K562 (cell line): ENCODE measurements around the gene MMP7. TPM values are rescaled to one million over a fixed set of nuclear protein-coding genes. Genes with fewer than 3 reads are reported as not detected.

Source experiments
- ATAC-seq: fragments of 200-7000 bp; cut with Tn5 transposase; 3 replicates; pipeline ENCODE4 v1.9.1; 2020; ENCODE audit warnings: moderate library complexity
- BruUV-seq: library from RNA; stranded (reverse); fragments of 400-500 nt; replicated peaks from 2 replicates; lab custom pipeline; 2021; lab: Mats Ljungman, UMichigan
- CTCF ChIA-PET: fragments of 300-600 bp; formaldehyde crosslinking; extraction: SDS; loops from one replicate; lab custom pipeline; 2021; ENCODE audit warnings: low intra/inter-chr PET ratio; lab: Yijun Ruan, JAX
- POLR2A ChIA-PET: fragments of 300-600, 350-650 bp; sonication (Branson Sonifier 250); formaldehyde crosslinking; extraction: SDS; loops from one replicate; lab custom pipeline; 2021; ENCODE audit warnings: antibody characterized with exemption, inconsistent platforms; lab: Yijun Ruan, JAX
- DNase-seq, 4 experiments: peaks; one replicate each; pipeline versions ENCODE4 v3.0.0 to v3.0.0-alpha.2; 2011 to 2018; ENCODE audit warnings: low spot score in 3 of 4, mixed read lengths in 3 of 4; ENCODE audit errors: extremely low read depth in 1 of 4
- FAIRE-seq: peaks from 2 replicates; lab custom pipeline; 2011; peaks lifted over from hg19 to GRCh38; lab: Jason Lieb, UNC
- H2AFZ ChIP-seq: 2 replicates; pipeline ENCODE4 v1.6.0; 2011; ENCODE audit warnings: low read depth, low read length, control low read depth, inconsistent platforms
- H3K27ac ChIP-seq: fragments of 200-600 bp; 3 replicates; pipeline ENCODE4 v1.8.0; 2011; ENCODE audit warnings: low read depth, mild to moderate bottlenecking, control low read depth, inconsistent platforms, low read length, moderate library complexity, mixed read lengths; ENCODE audit errors: extremely low read depth
- H3K27me3 ChIP-seq, 2 experiments: fragments of 300-600 bp in 1 of 2; 2 replicates in 1 of 2; 3 replicates in 1 of 2; pipeline versions ENCODE4 v1.6.0 to v1.8.0; 2011; ENCODE audit warnings: inconsistent platforms in 2 of 2, low read length in 2 of 2, mild to moderate bottlenecking in 1 of 2, mixed read lengths in 1 of 2, moderate library complexity in 1 of 2; ENCODE audit not compliant: control insufficient read depth in 2 of 2, insufficient read depth in 2 of 2
- H3K36me3 ChIP-seq: fragments of 300-600 bp; 3 replicates; pipeline ENCODE4 v1.8.0; 2011; ENCODE audit warnings: mild to moderate bottlenecking, low read length, inconsistent platforms; ENCODE audit not compliant: control insufficient read depth, insufficient read depth
- H3K4me1 ChIP-seq, 2 experiments: fragments of 200-600 bp in 1 of 2; replicated peaks in 1 of 2; 2 replicates in 1 of 2; 3 replicates in 1 of 2; pipeline versions ENCODE4 v1.5.1 to v1.8.0; 2011; ENCODE audit warnings: inconsistent platforms in 2 of 2, low read length in 2 of 2, mild to moderate bottlenecking in 1 of 2, mixed read lengths in 1 of 2, moderate library complexity in 1 of 2; ENCODE audit not compliant: control insufficient read depth in 2 of 2, insufficient read depth in 2 of 2
- H3K4me2 ChIP-seq: 2 replicates; pipeline ENCODE4 v1.6.1; 2011; ENCODE audit warnings: low read length, control low read depth, inconsistent platforms, mixed read lengths; ENCODE audit not compliant: insufficient read depth
- H3K4me3 ChIP-seq: fragments of 200-600 bp; sonication (generic), shearing (Covaris generic); 2 replicates; pipeline ENCODE4 v1.5.1; 2016; ENCODE audit warnings: control low read depth, inconsistent platforms
- H3K79me2 ChIP-seq: fragments of 200-600 bp; 3 replicates; pipeline ENCODE4 v1.8.0; 2011; ENCODE audit warnings: low read length, inconsistent platforms; ENCODE audit not compliant: control insufficient read depth, insufficient read depth
- H3K9ac ChIP-seq, 2 experiments: 2 replicates each; pipeline versions ENCODE4 v1.6.0 to v1.6.1; 2011; ENCODE audit warnings: low read depth in 2 of 2, low read length in 2 of 2, control low read depth in 1 of 2, inconsistent platforms in 1 of 2, mild to moderate bottlenecking in 1 of 2, mixed read lengths in 1 of 2; ENCODE audit not compliant: insufficient read depth in 1 of 2
- H3K9me1 ChIP-seq: one replicate; pipeline ENCODE4 v1.6.0; 2011; ENCODE audit warnings: inconsistent platforms, mild to moderate bottlenecking, low read length, moderate library complexity; ENCODE audit not compliant: control insufficient read depth, insufficient read depth
- H3K9me3 ChIP-seq: replicated peaks from 2 replicates; pipeline ENCODE4 v1.5.1; 2011; ENCODE audit warnings: low read depth, low read length, inconsistent platforms; ENCODE audit not compliant: control insufficient read depth, insufficient read depth
- H4K20me1 ChIP-seq: replicated peaks from 2 replicates; pipeline ENCODE4 v1.6.1; 2011; ENCODE audit warnings: low read length, inconsistent platforms, mixed read lengths; ENCODE audit not compliant: control insufficient read depth, insufficient read depth
- DMBX1 ChIP-seq: fragments of 250-450 bp; sonication (Bioruptor Pico); IDR thresholded peaks from 2 replicates; pipeline ENCODE4 v1.8.0; 2022; ENCODE audit warnings: inconsistent platforms, mild to moderate bottlenecking, moderate library complexity, borderline replicate concordance
- TAL1 ChIP-seq: fragments of 450-650 bp; IDR thresholded peaks from 2 replicates; pipeline ENCODE4 v1.6.1; 2016; ENCODE audit warnings: mild to moderate bottlenecking
- ZNF668 ChIP-seq: fragments of 250-450 bp; sonication (Bioruptor Pico); IDR thresholded peaks from 2 replicates; pipeline ENCODE4 v1.8.0; 2022; ENCODE audit warnings: mild to moderate bottlenecking, inconsistent platforms
- WGBS: fragments of 100-300 bp; shearing (Covaris generic); methylation state at CpG from one replicate; pipeline ENCODE4 v1.1.6; 2016; ENCODE audit warnings: low coverage, mixed read lengths; ENCODE audit not compliant: insufficient coverage; ENCODE audit errors: missing lambda C conversion rate; 5-methylcytosine and 5-hydroxymethylcytosine counted together
- in situ Hi-C: fragments of 300-500 bp; cut with MboI; formaldehyde crosslinking; loops from 4 replicates; pipeline ENCODE4 v1.15.0; 2018; ENCODE audit warnings: inconsistent platforms, mixed read lengths
- intact Hi-C: fragments of 100-400 bp; cut with micrococcal nuclease; formaldehyde crosslinking; loops from 2 replicates; pipeline ENCODE4 v1.14.2; 2022
- polyA plus RNA-seq, 8 experiments: library from polyadenylated mRNA; depleted of rRNA in 4 of 8; stranded (reverse) in 5 of 8; unstranded in 3 of 8; fragments of >200 nt; fragmentation: Nextera tagmentation in 2 of 8; fragmentation: Illumina TruSeq in 1 of 8; extraction: Ambion mirVana in 2 of 8; extraction: Trizol in 1 of 8; gene quantifications; 2 replicates each; pipeline versions ENCODE4 v1.2.1 to v1.2.3, GENCODE V29; 2011 to 2014; ENCODE audit warnings: inconsistent platforms in 1 of 8, missing spikeins in 1 of 8
- total RNA-seq, 7 experiments: library from RNA; depleted of rRNA in 6 of 7; stranded (reverse); fragments of >200 nt in 6 of 7; fragmentation: Illumina TruSeq in 2 of 7; extraction: Trizol in 2 of 7; gene quantifications; 2 replicates each; pipeline versions ENCODE4 v1.2.1 to v1.2.3, GENCODE V29; 2011 to 2021; ENCODE audit warnings: low replicate concordance in 1 of 7
- TF ChIP-seq, protein P1 (sequence below): fragments of 250-450 bp; sonication (Bioruptor Pico); IDR thresholded peaks from 2 replicates; pipeline ENCODE4 v1.8.0; 2021; ENCODE audit warnings: moderate library complexity, mild to moderate bottlenecking, inconsistent platforms
- TF ChIP-seq, protein P2 (sequence below): fragments of 450-650 bp; IDR thresholded peaks from 2 replicates; pipeline ENCODE4 v1.6.1; 2016; ENCODE audit warnings: low read depth
- TF ChIP-seq, protein P3 (sequence below), 2 experiments: fragments of 450-650 bp in 1 of 2; sonication (generic) in 1 of 2; formaldehyde crosslinking in 1 of 2; IDR thresholded peaks in 1 of 2; conservative IDR thresholded peaks in 1 of 2; 2 replicates each; pipeline versions ENCODE4 v1.6.1 to v1.8.1; 2016 to 2023; ENCODE audit warnings: mild to moderate bottlenecking in 2 of 2, moderate library complexity in 2 of 2, inconsistent platforms in 1 of 2, missing genetic modification reagents in 1 of 2
- TF ChIP-seq, protein P4 (sequence below): fragments of 450-650 bp; IDR thresholded peaks from 2 replicates; pipeline ENCODE4 v1.6.1; 2014; ENCODE audit warnings: low read depth, mild to moderate bottlenecking, moderate library complexity, borderline replicate concordance

MMP7 gene
- total and polyA plus RNA-seq, 9 of the 15 experiments (the other 6 are each of a cell fraction or from before 2014, with no cell fraction given), result 0.13 TPM; not detected in 8

DNA sequence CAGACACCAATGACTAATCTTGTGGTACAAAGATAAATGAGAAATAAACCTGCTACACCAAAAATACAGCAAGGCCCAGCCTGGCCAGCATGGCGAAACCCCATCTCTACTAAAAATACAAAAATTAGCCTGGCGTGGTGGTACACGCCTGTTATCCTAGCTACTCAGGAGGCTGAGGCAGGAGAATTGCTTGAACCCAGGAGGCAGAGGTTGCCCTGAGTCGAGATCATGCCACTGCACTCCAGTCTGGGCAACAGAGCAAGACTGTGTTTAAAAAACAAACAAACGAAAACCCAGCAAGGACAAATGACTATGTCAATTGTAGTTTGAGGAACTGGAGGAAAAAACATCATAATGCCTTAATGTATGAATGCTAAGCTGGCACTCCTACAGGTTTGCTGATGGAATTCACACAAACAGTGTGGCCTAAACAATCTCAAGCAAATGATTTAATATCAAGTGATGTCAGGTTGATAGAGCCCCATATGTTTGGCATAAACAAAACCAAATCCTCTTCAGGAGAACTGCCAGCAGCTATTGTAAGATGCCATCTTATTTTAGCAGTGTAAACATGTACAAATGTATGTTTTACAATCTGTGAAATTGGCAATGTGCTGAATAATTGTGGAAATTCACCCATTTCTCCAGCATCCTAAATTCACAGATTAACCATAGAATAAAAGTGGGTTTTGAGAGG, 20.0 kb downstream of the MMP7 start:
- Histone ChIP-seq H4K20me1 (no peaks in the 10 kb centered on the region), H3K79me2 (no peaks in the 10 kb centered on the region), H3K9me1 (no peaks in the 10 kb centered on the region), H3K9ac (no peak overlapping the region), H3K27me3 (peaks cover 0 to 6% of the 10 kb centered on the region in 2 experiments; a peak in 3 of 5 replicates), H3K4me2 (no peak overlapping the region), H2AFZ (no peak overlapping the region), H3K9me3 (no peaks in the 10 kb centered on the region), H3K4me3 (no peak overlapping the region), H3K27ac (no peak overlapping the region), H3K36me3 (no peaks in the 10 kb centered on the region), H3K4me1 (no peaks in the 10 kb centered on the region)
- intact Hi-C loops (loop anchor here (5.0 kb wide), 1 partner anchor 157 kb away; no protein-coding TSS in a partner anchor), in situ Hi-C loops (no loop called here)
- ATAC-seq, result no peak
- ChIA-PET POLR2A (no interaction called here), CTCF (no interaction called here)
- DNase-seq, result no peak
- no TSS peak for BruUV-seq
- WGBS, result 1% methylated on average over 5 of the region's 5 CpGs
- no peak for FAIRE-seq
- TF ChIP-seq, protein P1, sequence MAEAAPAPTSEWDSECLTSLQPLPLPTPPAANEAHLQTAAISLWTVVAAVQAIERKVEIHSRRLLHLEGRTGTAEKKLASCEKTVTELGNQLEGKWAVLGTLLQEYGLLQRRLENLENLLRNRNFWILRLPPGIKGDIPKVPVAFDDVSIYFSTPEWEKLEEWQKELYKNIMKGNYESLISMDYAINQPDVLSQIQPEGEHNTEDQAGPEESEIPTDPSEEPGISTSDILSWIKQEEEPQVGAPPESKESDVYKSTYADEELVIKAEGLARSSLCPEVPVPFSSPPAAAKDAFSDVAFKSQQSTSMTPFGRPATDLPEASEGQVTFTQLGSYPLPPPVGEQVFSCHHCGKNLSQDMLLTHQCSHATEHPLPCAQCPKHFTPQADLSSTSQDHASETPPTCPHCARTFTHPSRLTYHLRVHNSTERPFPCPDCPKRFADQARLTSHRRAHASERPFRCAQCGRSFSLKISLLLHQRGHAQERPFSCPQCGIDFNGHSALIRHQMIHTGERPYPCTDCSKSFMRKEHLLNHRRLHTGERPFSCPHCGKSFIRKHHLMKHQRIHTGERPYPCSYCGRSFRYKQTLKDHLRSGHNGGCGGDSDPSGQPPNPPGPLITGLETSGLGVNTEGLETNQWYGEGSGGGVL (CRISPR knock-in tag), result no peak
- no peak for TF ChIP-seq TAL1
- TF ChIP-seq, protein P2, sequence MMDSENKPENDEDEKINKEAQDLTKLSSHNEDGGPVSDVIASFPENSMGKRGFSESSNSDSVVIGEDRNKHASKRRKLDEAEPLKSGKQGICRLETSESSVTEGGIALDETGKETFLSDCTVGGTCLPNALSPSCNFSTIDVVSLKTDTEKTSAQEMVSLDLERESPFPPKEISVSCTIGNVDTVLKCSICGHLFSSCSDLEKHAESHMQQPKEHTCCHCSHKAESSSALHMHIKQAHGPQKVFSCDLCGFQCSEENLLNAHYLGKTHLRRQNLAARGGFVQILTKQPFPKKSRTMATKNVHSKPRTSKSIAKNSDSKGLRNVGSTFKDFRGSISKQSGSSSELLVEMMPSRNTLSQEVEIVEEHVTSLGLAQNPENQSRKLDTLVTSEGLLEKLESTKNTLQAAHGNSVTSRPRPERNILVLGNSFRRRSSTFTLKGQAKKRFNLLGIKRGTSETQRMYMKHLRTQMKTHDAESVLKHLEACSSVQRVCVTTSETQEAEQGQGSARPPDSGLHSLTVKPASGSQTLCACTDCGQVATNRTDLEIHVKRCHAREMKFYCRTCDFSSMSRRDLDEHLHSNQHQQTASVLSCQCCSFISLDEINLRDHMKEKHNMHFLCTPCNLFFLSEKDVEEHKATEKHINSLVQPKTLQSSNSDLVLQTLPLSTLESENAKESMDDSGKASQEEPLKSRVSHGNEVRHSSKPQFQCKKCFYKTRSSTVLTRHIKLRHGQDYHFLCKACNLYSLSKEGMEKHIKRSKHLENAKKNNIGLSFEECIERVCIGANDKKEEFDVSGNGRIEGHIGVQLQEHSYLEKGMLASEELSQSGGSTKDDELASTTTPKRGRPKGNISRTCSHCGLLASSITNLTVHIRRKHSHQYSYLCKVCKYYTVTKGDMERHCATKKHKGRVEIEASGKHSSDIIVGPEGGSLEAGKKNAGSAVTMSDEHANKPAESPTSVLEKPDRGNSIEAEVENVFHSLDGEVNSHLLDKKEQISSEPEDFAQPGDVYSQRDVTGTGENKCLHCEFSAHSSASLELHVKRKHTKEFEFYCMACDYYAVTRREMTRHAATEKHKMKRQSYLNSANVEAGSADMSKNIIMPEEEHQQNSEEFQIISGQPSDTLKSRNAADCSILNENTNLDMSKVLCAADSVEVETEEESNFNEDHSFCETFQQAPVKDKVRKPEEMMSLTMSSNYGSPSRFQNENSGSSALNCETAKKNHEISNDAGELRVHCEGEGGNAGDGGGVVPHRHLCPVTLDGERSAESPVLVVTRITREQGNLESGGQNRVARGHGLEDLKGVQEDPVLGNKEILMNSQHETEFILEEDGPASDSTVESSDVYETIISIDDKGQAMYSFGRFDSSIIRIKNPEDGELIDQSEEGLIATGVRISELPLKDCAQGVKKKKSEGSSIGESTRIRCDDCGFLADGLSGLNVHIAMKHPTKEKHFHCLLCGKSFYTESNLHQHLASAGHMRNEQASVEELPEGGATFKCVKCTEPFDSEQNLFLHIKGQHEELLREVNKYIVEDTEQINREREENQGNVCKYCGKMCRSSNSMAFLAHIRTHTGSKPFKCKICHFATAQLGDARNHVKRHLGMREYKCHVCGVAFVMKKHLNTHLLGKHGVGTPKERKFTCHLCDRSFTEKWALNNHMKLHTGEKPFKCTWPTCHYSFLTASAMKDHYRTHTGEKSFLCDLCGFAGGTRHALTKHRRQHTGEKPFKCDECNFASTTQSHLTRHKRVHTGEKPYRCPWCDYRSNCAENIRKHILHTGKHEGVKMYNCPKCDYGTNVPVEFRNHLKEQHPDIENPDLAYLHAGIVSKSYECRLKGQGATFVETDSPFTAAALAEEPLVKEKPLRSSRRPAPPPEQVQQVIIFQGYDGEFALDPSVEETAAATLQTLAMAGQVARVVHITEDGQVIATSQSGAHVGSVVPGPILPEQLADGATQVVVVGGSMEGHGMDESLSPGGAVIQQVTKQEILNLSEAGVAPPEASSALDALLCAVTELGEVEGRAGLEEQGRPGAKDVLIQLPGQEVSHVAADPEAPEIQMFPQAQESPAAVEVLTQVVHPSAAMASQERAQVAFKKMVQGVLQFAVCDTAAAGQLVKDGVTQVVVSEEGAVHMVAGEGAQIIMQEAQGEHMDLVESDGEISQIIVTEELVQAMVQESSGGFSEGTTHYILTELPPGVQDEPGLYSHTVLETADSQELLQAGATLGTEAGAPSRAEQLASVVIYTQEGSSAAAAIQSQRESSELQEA, result no peak
- TF ChIP-seq DMBX1, result no peak
- TF ChIP-seq, protein P3, sequence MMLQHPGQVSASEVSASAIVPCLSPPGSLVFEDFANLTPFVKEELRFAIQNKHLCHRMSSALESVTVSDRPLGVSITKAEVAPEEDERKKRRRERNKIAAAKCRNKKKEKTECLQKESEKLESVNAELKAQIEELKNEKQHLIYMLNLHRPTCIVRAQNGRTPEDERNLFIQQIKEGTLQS (IDR thresholded peaks at IDR 0.05), result no peak
- TF ChIP-seq, protein P3 (CRISPR knock-in tag; conservative IDR thresholded peaks at IDR 0.05), result no peak
- TF ChIP-seq, protein P4, sequence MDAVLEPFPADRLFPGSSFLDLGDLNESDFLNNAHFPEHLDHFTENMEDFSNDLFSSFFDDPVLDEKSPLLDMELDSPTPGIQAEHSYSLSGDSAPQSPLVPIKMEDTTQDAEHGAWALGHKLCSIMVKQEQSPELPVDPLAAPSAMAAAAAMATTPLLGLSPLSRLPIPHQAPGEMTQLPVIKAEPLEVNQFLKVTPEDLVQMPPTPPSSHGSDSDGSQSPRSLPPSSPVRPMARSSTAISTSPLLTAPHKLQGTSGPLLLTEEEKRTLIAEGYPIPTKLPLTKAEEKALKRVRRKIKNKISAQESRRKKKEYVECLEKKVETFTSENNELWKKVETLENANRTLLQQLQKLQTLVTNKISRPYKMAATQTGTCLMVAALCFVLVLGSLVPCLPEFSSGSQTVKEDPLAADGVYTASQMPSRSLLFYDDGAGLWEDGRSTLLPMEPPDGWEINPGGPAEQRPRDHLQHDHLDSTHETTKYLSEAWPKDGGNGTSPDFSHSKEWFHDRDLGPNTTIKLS, result no peak
- no peak for TF ChIP-seq ZNF668 (CRISPR knock-in tag)
